Fibroblast of lung (primary cell): ENCODE data around the gene SNX5. TPM values are rescaled to one million over a fixed set of nuclear protein-coding genes. Genes with fewer than 3 reads are reported as not detected.

Experiments used
- DNase-seq, 2 donors: peaks; one replicate each; pipeline versions ENCODE4 v3.0.0 to v3.0.0-alpha.2; 2010; ENCODE audit warnings: low read depth in 2 of 2
- H2AFZ ChIP-seq: 2 replicates; pipeline ENCODE4 v1.5.1; 2012; ENCODE audit warnings: low read length, control low read depth, inconsistent platforms
- H3K27ac ChIP-seq: 2 replicates; pipeline ENCODE4 v1.5.1; 2011; ENCODE audit warnings: low read length, control low read depth; ENCODE audit not compliant: insufficient read depth
- H3K27me3 ChIP-seq: 2 replicates; pipeline ENCODE4 v1.5.1; 2011; ENCODE audit warnings: mild to moderate bottlenecking, low read length; ENCODE audit not compliant: control insufficient read depth, insufficient read depth
- H3K36me3 ChIP-seq: 2 replicates; pipeline ENCODE4 v1.5.1; 2011; ENCODE audit warnings: low read length; ENCODE audit not compliant: control insufficient read depth, insufficient read depth
- H3K4me1 ChIP-seq: 2 replicates; pipeline ENCODE4 v1.5.1; 2011; ENCODE audit warnings: low read length; ENCODE audit not compliant: control insufficient read depth, insufficient read depth; ENCODE audit errors: extremely low read depth
- H3K4me2 ChIP-seq: 2 replicates; pipeline ENCODE4 v1.5.1; 2011; ENCODE audit warnings: low read length, control low read depth; ENCODE audit not compliant: insufficient read depth; ENCODE audit errors: extremely low read depth
- H3K4me3 ChIP-seq, 4 experiments: fragments of 200-600 bp in 1 of 4; sonication (generic) in 1 of 4; replicated peaks in 1 of 4; 2 replicates each; pipeline ENCODE4 v1.5.1; 2011 to 2016; ENCODE audit warnings: low read length in 4 of 4, low read depth in 3 of 4, mild to moderate bottlenecking in 3 of 4, control low read depth in 2 of 4, inconsistent platforms in 1 of 4, mixed read lengths in 1 of 4; ENCODE audit not compliant: insufficient read depth in 1 of 4; ENCODE audit errors: control extremely low read depth in 1 of 4
- H3K79me2 ChIP-seq: 2 replicates; pipeline ENCODE4 v1.5.1; 2012; ENCODE audit warnings: mild to moderate bottlenecking, low read length, inconsistent platforms; ENCODE audit not compliant: control insufficient read depth, insufficient read depth
- H3K9ac ChIP-seq: 2 replicates; pipeline ENCODE4 v1.5.1; 2011; ENCODE audit warnings: mild to moderate bottlenecking, low read length, control low read depth; ENCODE audit not compliant: insufficient read depth
- H3K9me3 ChIP-seq: 2 replicates; pipeline ENCODE4 v1.5.1; 2012; ENCODE audit warnings: low read depth, low read length; ENCODE audit not compliant: control insufficient read depth, insufficient read depth
- H4K20me1 ChIP-seq: 2 replicates; pipeline ENCODE4 v1.5.1; 2011; ENCODE audit warnings: low read length; ENCODE audit not compliant: control insufficient read depth, insufficient read depth; ENCODE audit errors: extremely low read depth
- EZH2 ChIP-seq: IDR thresholded peaks from 2 replicates; pipeline ENCODE4 v1.5.1; 2012; ENCODE audit warnings: low read length, control low read depth, mild to moderate bottlenecking; ENCODE audit errors: missing control alignments
- polyA plus RNA-seq, 2 donors: library from polyadenylated mRNA; depleted of rRNA in 1 of 2; stranded (reverse) in 1 of 2; unstranded in 1 of 2; fragments of >200 nt; gene quantifications; 2 replicates each; pipeline ENCODE4 v1.2.1, GENCODE V29; 2011 to 2012; ENCODE audit warnings: missing spikeins in 1 of 2
- total RNA-seq: library from RNA; depleted of rRNA; stranded (reverse); fragments of >200 nt; gene quantifications from 2 replicates; pipeline ENCODE4 v1.2.1, GENCODE V29; 2014
- TF ChIP-seq, protein P1 (sequence below), 2 donors: IDR thresholded peaks in 1 of 2; conservative IDR thresholded peaks in 1 of 2; 1 replicate in 1 of 2; 2 replicates in 1 of 2; pipeline ENCODE4 v1.5.1; 2011 to 2012; ENCODE audit warnings: low read length in 2 of 2, control low read depth in 1 of 2, inconsistent platforms in 1 of 2, low read depth in 1 of 2, mild to moderate bottlenecking in 1 of 2

Gene SNX5
- total and polyA plus RNA-seq, 2 donors (not counting 1 experiment from before 2014, with no cell fraction given) = 73.5 to 127 TPM

GRCh38 chr20:17958373-17959256 is 10.0 kb downstream of the SNX5 start:
- Histone ChIP-seq H3K4me3 (no peak overlapping the region), H4K20me1 (peaks cover 2% of the 10 kb centered on the region), H3K4me2 (peak overlapping the region; percentile 25), H3K4me1 (peaks cover 22% of the 10 kb centered on the region), H3K79me2 (peaks cover 100% of the 10 kb centered on the region), H3K27me3 (no peaks in the 10 kb centered on the region), H3K36me3 (peaks cover 7% of the 10 kb centered on the region), H2AFZ (no peak overlapping the region), H3K9me3 (no peaks in the 10 kb centered on the region), H3K27ac (peak overlapping the region; percentile 55), H3K9ac (no peak overlapping the region)
- no peak for TF ChIP-seq EZH2
- TF ChIP-seq, protein P1, sequence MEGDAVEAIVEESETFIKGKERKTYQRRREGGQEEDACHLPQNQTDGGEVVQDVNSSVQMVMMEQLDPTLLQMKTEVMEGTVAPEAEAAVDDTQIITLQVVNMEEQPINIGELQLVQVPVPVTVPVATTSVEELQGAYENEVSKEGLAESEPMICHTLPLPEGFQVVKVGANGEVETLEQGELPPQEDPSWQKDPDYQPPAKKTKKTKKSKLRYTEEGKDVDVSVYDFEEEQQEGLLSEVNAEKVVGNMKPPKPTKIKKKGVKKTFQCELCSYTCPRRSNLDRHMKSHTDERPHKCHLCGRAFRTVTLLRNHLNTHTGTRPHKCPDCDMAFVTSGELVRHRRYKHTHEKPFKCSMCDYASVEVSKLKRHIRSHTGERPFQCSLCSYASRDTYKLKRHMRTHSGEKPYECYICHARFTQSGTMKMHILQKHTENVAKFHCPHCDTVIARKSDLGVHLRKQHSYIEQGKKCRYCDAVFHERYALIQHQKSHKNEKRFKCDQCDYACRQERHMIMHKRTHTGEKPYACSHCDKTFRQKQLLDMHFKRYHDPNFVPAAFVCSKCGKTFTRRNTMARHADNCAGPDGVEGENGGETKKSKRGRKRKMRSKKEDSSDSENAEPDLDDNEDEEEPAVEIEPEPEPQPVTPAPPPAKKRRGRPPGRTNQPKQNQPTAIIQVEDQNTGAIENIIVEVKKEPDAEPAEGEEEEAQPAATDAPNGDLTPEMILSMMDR (conservative IDR thresholded peaks at IDR 0.05 in 1 of 2, IDR thresholded peaks at IDR 0.05 in 1 of 2; ENCODE audit: low read depth in 1 of 2, low read length in 2 of 2) = peak in 1 of 2 donors; percentile 44
- DNase-seq = peak; percentile 55 to 71

DNA sequence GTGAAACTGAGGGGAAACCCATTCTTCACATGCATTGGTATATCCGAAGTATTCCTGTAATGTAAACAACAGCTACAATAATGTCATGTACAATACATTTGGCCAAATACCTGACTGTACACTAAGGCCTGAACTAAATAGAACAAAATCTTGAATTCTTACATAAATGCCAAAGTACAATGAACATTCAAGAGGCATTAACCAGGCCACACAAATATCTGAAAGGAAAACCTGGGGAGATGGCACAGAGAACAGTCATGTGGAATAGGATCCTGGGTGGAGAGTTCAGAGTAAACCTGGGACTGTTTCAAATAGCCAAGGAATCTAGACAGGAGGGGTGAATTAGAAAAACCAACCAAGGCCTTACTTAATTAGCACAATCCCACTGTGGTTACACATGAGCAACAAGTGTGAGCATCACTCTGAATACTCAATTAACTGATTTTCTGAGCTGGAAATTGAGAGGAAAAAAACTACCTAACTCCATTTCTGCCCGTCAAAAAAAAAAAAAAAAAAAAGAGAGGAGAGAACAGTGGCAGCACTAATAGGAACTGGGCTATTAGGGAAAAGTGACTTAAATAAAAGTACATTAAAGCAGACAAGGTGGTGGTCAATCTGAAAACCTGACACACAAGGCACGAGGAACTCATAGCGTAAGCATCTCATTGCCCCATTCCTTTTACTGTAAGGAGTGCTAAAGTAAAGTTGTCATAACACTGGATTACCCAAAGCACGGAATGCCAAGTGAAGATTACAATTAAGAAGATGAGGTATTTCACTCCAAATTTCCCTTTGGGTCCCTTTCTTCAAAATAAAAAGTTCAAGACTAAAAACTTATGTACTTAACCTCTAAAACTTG is 10.9 kb downstream of the SNX5 start:
- Histone ChIP-seq H3K9me3 (no peaks in the 10 kb centered on the region), H3K4me3 (no peak overlapping the region), H3K4me1 (peaks cover 22% of the 10 kb centered on the region), H2AFZ (no peak overlapping the region), H3K27ac (peak overlapping the region; percentile 32), H3K79me2 (peaks cover 98% of the 10 kb centered on the region), H3K9ac (no peak overlapping the region), H4K20me1 (peaks cover 2% of the 10 kb centered on the region), H3K36me3 (peaks cover 8% of the 10 kb centered on the region), H3K27me3 (no peaks in the 10 kb centered on the region), H3K4me2 (peak overlapping the region; percentile 48)
- TF ChIP-seq, protein P1 (conservative IDR thresholded peaks at IDR 0.05 in 1 of 2, IDR thresholded peaks at IDR 0.05 in 1 of 2; ENCODE audit: low read depth in 1 of 2, low read length in 2 of 2) = no peak
- TF ChIP-seq EZH2 = no peak
- peak in 1 of 2 donors; percentile 57 for DNase-seq

GRCh38 chr20:17956099-17956685 is 12.4 kb downstream of the SNX5 start:
- TF ChIP-seq, protein P1 (conservative IDR thresholded peaks at IDR 0.05 in 1 of 2, IDR thresholded peaks at IDR 0.05 in 1 of 2; ENCODE audit: low read depth in 1 of 2, low read length in 2 of 2) = no peak
- no peak for TF ChIP-seq EZH2
- Histone ChIP-seq H3K27ac (no peak overlapping the region), H3K36me3 (peaks cover 8% of the 10 kb centered on the region)

More at GRCh38 chr20:17956099-17956685, 12.4 kb downstream of the SNX5 start:
- Histone ChIP-seq H3K9me3 (no peaks in the 10 kb centered on the region), H3K79me2 (peaks cover 86% of the 10 kb centered on the region), H3K4me3 (no peak overlapping the region), H3K9ac (no peak overlapping the region), H3K4me2 (no peak overlapping the region), H3K4me1 (peaks cover 19% of the 10 kb centered on the region), H4K20me1 (peaks cover 2% of the 10 kb centered on the region), H3K27me3 (no peaks in the 10 kb centered on the region), H2AFZ (no peak overlapping the region)
- no peak for DNase-seq
